Measurements from ENCODE around the gene ADGRA1.

Gene ADGRA1

DNA sequence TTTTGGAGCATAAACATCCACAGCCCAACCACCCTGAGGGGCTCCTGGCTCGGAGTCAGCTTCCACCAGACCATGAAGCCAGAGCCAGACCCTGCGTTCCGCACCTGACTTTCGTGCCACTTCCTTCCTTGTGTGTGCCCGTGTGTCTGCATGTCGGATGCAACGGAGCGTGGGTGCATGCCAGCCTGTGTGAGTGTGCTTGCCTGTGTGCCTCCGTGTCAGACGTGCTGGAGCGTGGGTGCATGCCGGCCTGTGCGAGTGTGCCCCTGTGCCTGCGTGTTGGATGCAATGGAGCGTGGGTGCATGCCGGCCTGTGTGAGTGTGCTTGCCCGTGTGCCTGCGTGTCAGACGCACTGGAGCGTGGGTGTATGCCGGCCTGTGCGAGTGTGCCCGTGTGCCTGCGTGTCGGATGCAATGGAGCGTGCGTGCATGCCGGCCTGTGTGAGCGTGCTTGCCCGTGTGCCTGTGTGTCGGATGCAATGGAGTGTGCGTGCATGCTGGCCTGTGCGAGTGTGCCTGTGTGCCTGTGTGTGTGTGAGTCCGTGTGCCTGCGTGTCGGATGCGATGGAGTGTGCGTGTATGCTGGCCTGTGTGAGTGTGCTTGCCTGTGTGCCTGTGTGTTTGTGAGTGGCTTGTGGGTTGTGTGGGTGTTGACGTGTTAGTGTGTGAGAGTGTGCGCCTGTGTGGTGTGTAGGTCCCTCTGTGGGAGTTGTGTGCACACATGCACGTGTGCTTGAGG, 44.2 kb downstream of the ADGRA1 start:
- Histone ChIP-seq H3K9me3 (ENCODE audit: insufficient read depth, low read depth, low read length) (peaks cover 13% of the 10 kb centered on the region), H3K4me1 (ENCODE audit: control insufficient read depth in 1 of 2, insufficient read depth in 2 of 2, low read length in 2 of 2) (no peaks in the 10 kb centered on the region), H3K27ac (ENCODE audit: low read depth, low read length) (no peak overlapping the region), H3K9ac (ENCODE audit: low read length) (no peak overlapping the region), H2BK5ac (ENCODE audit: low read depth, low read length, poor library complexity) (no peak overlapping the region), H3K79me2 (ENCODE audit: control insufficient read depth, insufficient read depth, low read length, poor library complexity) (no peaks in the 10 kb centered on the region), H3K14ac (ENCODE audit: low read length) (no peak overlapping the region), H3K4me3 (ENCODE audit: low read depth, low read length) (peak overlapping the region; percentile 53), H2AFZ (ENCODE audit: insufficient read depth, low read length, poor library complexity) (no peak overlapping the region), H2BK120ac (ENCODE audit: insufficient read depth, low read length, poor library complexity) (no peak overlapping the region), H3K18ac (ENCODE audit: low read length) (no peak overlapping the region), H2AK5ac (ENCODE audit: low read length) (no peak overlapping the region), H3K36me3 (ENCODE audit: control insufficient read depth in 1 of 2, insufficient read depth in 2 of 2, low read length in 2 of 2) (no peaks in the 10 kb centered on the region), H3K79me1 (ENCODE audit: low read length) (no peaks in the 10 kb centered on the region), H2BK12ac (ENCODE audit: low read length) (no peak overlapping the region), H3K4ac (ENCODE audit: low read depth, low read length) (no peak overlapping the region), H4K91ac (ENCODE audit: low read depth, low read length) (no peak overlapping the region), H3K27me3 (ENCODE audit: insufficient read depth, low read length) (no peaks in the 10 kb centered on the region), H4K12ac (ENCODE audit: low read depth, low read length) (no peak overlapping the region), H3K23ac (ENCODE audit: low read length) (no peak overlapping the region), H4K8ac (ENCODE audit: low read depth, low read length) (no peak overlapping the region), H3K4me2 (ENCODE audit: low read length) (no peak overlapping the region)
- DNase-seq, result no peak
- WGBS (ENCODE audit: extremely low coverage, insufficient coverage, insufficient read length), result no CpG with 5 or more reads among the region's 41 CpGs

DNA sequence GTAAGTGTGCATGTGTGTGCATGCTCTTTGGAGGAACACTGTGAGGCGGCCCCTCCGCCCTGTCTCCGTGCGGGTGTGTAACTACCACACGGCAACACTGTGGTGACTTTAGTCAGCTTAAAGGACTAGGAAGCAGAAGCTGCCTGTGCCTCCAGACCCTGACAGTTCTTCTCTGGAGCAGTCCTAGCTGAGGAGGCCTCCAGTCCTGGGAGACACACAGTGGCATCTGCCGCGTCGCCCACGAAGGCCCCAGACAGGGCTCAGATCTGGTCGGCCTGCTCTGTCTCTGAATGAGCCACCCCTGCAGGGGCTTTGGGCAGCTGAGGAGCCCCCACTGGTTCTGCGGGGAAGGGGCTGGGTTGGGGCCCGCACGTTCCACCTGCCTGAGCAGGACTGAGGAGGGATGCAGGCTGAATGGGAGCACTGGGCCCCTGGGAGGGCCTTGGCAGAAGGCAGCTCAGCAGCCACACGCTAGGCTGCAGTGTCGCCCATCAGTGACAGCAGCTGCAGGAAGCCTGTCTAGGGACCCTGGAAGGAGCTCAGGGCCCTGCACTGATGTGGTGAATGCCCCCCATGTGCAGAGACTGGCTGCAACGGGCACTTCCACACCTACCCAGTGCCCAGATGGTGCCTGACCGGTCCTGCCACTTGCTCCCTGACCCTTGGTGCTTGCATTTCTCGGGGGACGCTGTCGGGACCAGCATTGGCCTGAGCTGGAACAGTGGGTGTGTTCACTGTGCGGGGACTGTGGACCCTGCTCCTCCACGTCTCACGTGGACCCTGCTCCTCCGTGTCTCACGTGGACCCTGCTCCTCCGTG, 45.0 kb downstream of the ADGRA1 start:
- Histone ChIP-seq H3K9me3 (ENCODE audit: insufficient read depth, low read depth, low read length) (peaks cover 11% of the 10 kb centered on the region), H4K12ac (ENCODE audit: low read depth, low read length) (no peak overlapping the region), H2BK5ac (ENCODE audit: low read depth, low read length, poor library complexity) (no peak overlapping the region), H3K9ac (ENCODE audit: low read length) (no peak overlapping the region), H2BK120ac (ENCODE audit: insufficient read depth, low read length, poor library complexity) (no peak overlapping the region), H3K36me3 (ENCODE audit: control insufficient read depth in 1 of 2, insufficient read depth in 2 of 2, low read length in 2 of 2) (no peaks in the 10 kb centered on the region), H3K14ac (ENCODE audit: low read length) (no peak overlapping the region), H4K91ac (ENCODE audit: low read depth, low read length) (no peak overlapping the region), H3K79me2 (ENCODE audit: control insufficient read depth, insufficient read depth, low read length, poor library complexity) (no peaks in the 10 kb centered on the region), H2AFZ (ENCODE audit: insufficient read depth, low read length, poor library complexity) (no peak overlapping the region), H4K8ac (ENCODE audit: low read depth, low read length) (no peak overlapping the region), H3K4me2 (ENCODE audit: low read length) (no peak overlapping the region), H3K23ac (ENCODE audit: low read length) (no peak overlapping the region), H3K18ac (ENCODE audit: low read length) (no peak overlapping the region), H3K4me1 (ENCODE audit: control insufficient read depth in 1 of 2, insufficient read depth in 2 of 2, low read length in 2 of 2) (no peaks in the 10 kb centered on the region), H3K4me3 (ENCODE audit: low read depth, low read length) (peak overlapping the region; percentile 8), H3K79me1 (ENCODE audit: low read length) (no peaks in the 10 kb centered on the region), H3K4ac (ENCODE audit: low read depth, low read length) (no peak overlapping the region), H3K27me3 (ENCODE audit: insufficient read depth, low read length) (no peaks in the 10 kb centered on the region), H3K27ac (ENCODE audit: low read depth, low read length) (no peak overlapping the region), H2AK5ac (ENCODE audit: low read length) (no peak overlapping the region), H2BK12ac (ENCODE audit: low read length) (no peak overlapping the region)
- DNase-seq, result no peak
- WGBS (ENCODE audit: extremely low coverage, insufficient coverage, insufficient read length), result no CpG with 5 or more reads among the region's 26 CpGs

DNA sequence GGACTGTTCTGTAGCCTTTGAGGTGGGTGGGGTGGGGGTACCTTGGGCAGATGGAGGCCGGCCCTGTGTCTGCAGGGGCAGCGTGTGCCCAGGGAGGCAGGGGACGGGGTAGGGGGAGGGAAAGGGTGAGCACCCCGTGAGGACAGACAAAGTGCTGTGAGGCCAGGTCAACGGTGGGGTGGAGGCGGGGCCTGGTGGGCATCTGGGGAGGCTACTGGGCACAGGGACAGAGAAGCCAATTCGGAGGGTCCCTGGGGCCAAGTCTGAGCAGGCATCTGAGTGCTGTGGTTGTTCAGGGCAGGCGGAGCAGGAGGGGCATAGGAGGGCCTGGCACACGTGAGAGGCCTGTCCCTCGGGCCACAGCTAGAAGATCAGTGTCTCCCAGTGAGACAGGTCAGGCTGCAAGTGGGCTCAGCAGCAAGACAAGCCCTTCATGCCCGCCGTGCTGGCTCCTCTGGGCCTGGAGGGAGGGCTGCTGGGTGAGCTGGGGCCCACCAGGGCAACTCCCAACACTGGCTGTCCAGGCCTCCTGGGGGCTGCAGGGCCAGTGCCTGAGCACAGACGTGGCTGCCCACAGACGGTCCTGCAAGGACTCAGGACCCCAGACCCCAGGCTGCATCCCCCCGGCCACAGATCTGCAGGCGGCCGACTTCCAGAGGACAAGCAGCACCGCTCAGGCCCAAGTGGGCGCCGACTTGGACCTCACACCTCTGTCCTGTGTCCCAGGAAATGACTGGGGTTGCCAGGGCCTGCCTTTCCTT, 45.9 kb downstream of the ADGRA1 start:
- Histone ChIP-seq H3K9ac (ENCODE audit: low read length) (no peak overlapping the region), H3K18ac (ENCODE audit: low read length) (no peak overlapping the region)
- no CpG with 5 or more reads among the region's 20 CpGs for WGBS (ENCODE audit: extremely low coverage, insufficient coverage, insufficient read length)

GRCh38 chr10:133134411-133135115, 46.8 kb downstream of the ADGRA1 start:
- no peak for DNase-seq
- Histone ChIP-seq H2BK120ac (ENCODE audit: insufficient read depth, low read length, poor library complexity) (no peak overlapping the region), H3K18ac (ENCODE audit: low read length) (no peak overlapping the region), H3K14ac (ENCODE audit: low read length) (no peak overlapping the region), H4K12ac (ENCODE audit: low read depth, low read length) (no peak overlapping the region), H3K4me1 (ENCODE audit: control insufficient read depth in 1 of 2, insufficient read depth in 2 of 2, low read length in 2 of 2) (no peaks in the 10 kb centered on the region), H3K27me3 (ENCODE audit: insufficient read depth, low read length) (no peaks in the 10 kb centered on the region), H3K4me3 (ENCODE audit: low read depth, low read length) (no peak overlapping the region), H2BK12ac (ENCODE audit: low read length) (no peak overlapping the region), H2AK5ac (ENCODE audit: low read length) (no peak overlapping the region), H4K8ac (ENCODE audit: low read depth, low read length) (no peak overlapping the region), H3K4ac (ENCODE audit: low read depth, low read length) (no peak overlapping the region), H3K79me2 (ENCODE audit: control insufficient read depth, insufficient read depth, low read length, poor library complexity) (no peaks in the 10 kb centered on the region), H3K9ac (ENCODE audit: low read length) (no peak overlapping the region), H3K23ac (ENCODE audit: low read length) (no peak overlapping the region), H3K9me3 (ENCODE audit: insufficient read depth, low read depth, low read length) (peaks cover 2% of the 10 kb centered on the region), H3K36me3 (ENCODE audit: control insufficient read depth in 1 of 2, insufficient read depth in 2 of 2, low read length in 2 of 2) (no peaks in the 10 kb centered on the region), H4K91ac (ENCODE audit: low read depth, low read length) (no peak overlapping the region), H3K4me2 (ENCODE audit: low read length) (no peak overlapping the region), H2BK5ac (ENCODE audit: low read depth, low read length, poor library complexity) (no peak overlapping the region), H3K79me1 (ENCODE audit: low read length) (no peaks in the 10 kb centered on the region), H2AFZ (ENCODE audit: insufficient read depth, low read length, poor library complexity) (no peak overlapping the region), H3K27ac (ENCODE audit: low read depth, low read length) (no peak overlapping the region)
- no CpG with 5 or more reads among the region's 20 CpGs for WGBS (ENCODE audit: extremely low coverage, insufficient coverage, insufficient read length)

More for the DNA sequence above, 45.9 kb downstream of the ADGRA1 start:
- Histone ChIP-seq H3K4me1 (ENCODE audit: control insufficient read depth in 1 of 2, insufficient read depth in 2 of 2, low read length in 2 of 2) (no peaks in the 10 kb centered on the region), H3K36me3 (ENCODE audit: control insufficient read depth in 1 of 2, insufficient read depth in 2 of 2, low read length in 2 of 2) (no peaks in the 10 kb centered on the region), H3K14ac (ENCODE audit: low read length) (no peak overlapping the region), H3K4me2 (ENCODE audit: low read length) (no peak overlapping the region), H2BK12ac (ENCODE audit: low read length) (no peak overlapping the region), H4K8ac (ENCODE audit: low read depth, low read length) (no peak overlapping the region), H2AK5ac (ENCODE audit: low read length) (no peak overlapping the region), H2BK120ac (ENCODE audit: insufficient read depth, low read length, poor library complexity) (no peak overlapping the region), H4K91ac (ENCODE audit: low read depth, low read length) (no peak overlapping the region), H3K27me3 (ENCODE audit: insufficient read depth, low read length) (no peaks in the 10 kb centered on the region), H3K4me3 (ENCODE audit: low read depth, low read length) (no peak overlapping the region), H3K79me1 (ENCODE audit: low read length) (no peaks in the 10 kb centered on the region), H3K23ac (ENCODE audit: low read length) (no peak overlapping the region), H2BK5ac (ENCODE audit: low read depth, low read length, poor library complexity) (no peak overlapping the region), H3K27ac (ENCODE audit: low read depth, low read length) (no peak overlapping the region), H3K4ac (ENCODE audit: low read depth, low read length) (no peak overlapping the region), H3K9me3 (ENCODE audit: insufficient read depth, low read depth, low read length) (peaks cover 5% of the 10 kb centered on the region), H3K79me2 (ENCODE audit: control insufficient read depth, insufficient read depth, low read length, poor library complexity) (no peaks in the 10 kb centered on the region), H2AFZ (ENCODE audit: insufficient read depth, low read length, poor library complexity) (no peak overlapping the region), H4K12ac (ENCODE audit: low read depth, low read length) (no peak overlapping the region)
- DNase-seq, result no peak

Data from trophoblast cell (in vitro differentiated cells and primary cell).